Mucosa of descending colon (tissue), 3 donors: ENCODE data around the gene GART. TPM values are rescaled to one million over a fixed set of nuclear protein-coding genes. Genes with fewer than 3 reads are reported as not detected.
A peak's percentile ranks its signal among the peaks of the same experiment; 100 is the strongest.

Source experiments
- ATAC-seq: fragments of 200-7000 bp; cut with Tn5 transposase; one replicate; pipeline ENCODE4 v1.9.1; 2020; ENCODE audit warnings: mild to moderate bottlenecking, moderate library complexity
- DNase-seq, 3 donors: peaks; one replicate each; pipeline ENCODE4 v3.0.0-alpha.2; 2020
- H3K36me3 ChIP-seq: fragments of 200-600 bp; one replicate; pipeline ENCODE4 v1.8.0; 2021; ENCODE audit warnings: low read depth, mild to moderate bottlenecking
- H3K4me1 ChIP-seq: fragments of 200-600 bp; one replicate; pipeline ENCODE4 v1.8.0; 2021; ENCODE audit warnings: low read depth, mild to moderate bottlenecking
- H3K4me3 ChIP-seq: fragments of 200-600 bp; one replicate; pipeline ENCODE4 v1.8.0; 2021; ENCODE audit warnings: mild to moderate bottlenecking
- H3K9me3 ChIP-seq: fragments of 200-600 bp; one replicate; pipeline ENCODE4 v1.8.0; 2021; ENCODE audit warnings: mild to moderate bottlenecking
- CTCF ChIP-seq: fragments of 200-600 bp; IDR thresholded peaks from one replicate; pipeline ENCODE4 v1.8.0; 2022; ENCODE audit warnings: antibody characterized with exemption, mild to moderate bottlenecking
- intact Hi-C, 2 donors: fragments of 100-400 bp; cut with DNase I in 1 of 2; cut with micrococcal nuclease in 1 of 2; formaldehyde crosslinking; loops; one replicate each; pipeline versions ENCODE4 v1.11.0 to v1.11.1; 2022; cut with DNase I, micrococcal nuclease
- total RNA-seq, 3 donors: library from RNA; stranded (reverse); fragmentation: NEBNext Ultra II Directional in 2 of 3; extraction: Animal tissue kit (Norgen Biotek cat#: 25700) in 2 of 3; gene quantifications; one replicate each; pipeline versions ENCODE4 v1.2.1 to v1.2.4, GENCODE V29; 2021 to 2023
- donor health status: DM: no; HTN: no; CAD: no; lungs with moderate emphysema.
- donor health status: DM: no; HTN: no; CAD: no.
- donor health status: DM: no; HTN: yes; CAD: no.

Gene GART
- total RNA-seq, 3 donors from 2014 or later, result 45.5 to 57.2 (median 55.6) TPM

GRCh38 chr21:33558777-33559421 is 17.0 kb upstream of the GART start:
- peaks cover 4% of the 10 kb centered on the region for H3K36me3 ChIP-seq
- H3K4me1 ChIP-seq, result peaks cover 4% of the 10 kb centered on the region
- H3K4me3 ChIP-seq, result no peak overlapping the region
- no peak for TF ChIP-seq CTCF
- no peaks in the 10 kb centered on the region for H3K9me3 ChIP-seq
- intact Hi-C loops, result no loop called here
- ATAC-seq (no peak), DNase-seq (no peak)

GRCh38 chr21:33557447-33557846 is 15.5 kb upstream of the GART start:
- DNase-seq, result no peak
- H3K9me3 ChIP-seq, result no peaks in the 10 kb centered on the region
- intact Hi-C loops, result no loop called here
- peaks cover 4% of the 10 kb centered on the region for H3K4me1 ChIP-seq
- TF ChIP-seq CTCF, result no peak
- no peak for ATAC-seq
- no peak overlapping the region for H3K4me3 ChIP-seq
- H3K36me3 ChIP-seq, result peaks cover 10% of the 10 kb centered on the region

GRCh38 chr21:33554982-33555344 is 13.0 kb upstream of the GART start:
- no peak for ATAC-seq
- no peak for TF ChIP-seq CTCF
- Histone ChIP-seq H3K4me1 (peaks cover 4% of the 10 kb centered on the region), H3K9me3 (no peaks in the 10 kb centered on the region), H3K36me3 (peaks cover 28% of the 10 kb centered on the region), H3K4me3 (no peak overlapping the region)
- intact Hi-C loops, result no loop called here
- DNase-seq, result no peak

GRCh38 chr21:33554236-33554981 is 12.5 kb upstream of the GART start:
- no peak for TF ChIP-seq CTCF
- H3K4me1 ChIP-seq, result peaks cover 4% of the 10 kb centered on the region
- DNase-seq, result no peak
- ATAC-seq, result no peak
- peaks cover 29% of the 10 kb centered on the region for H3K36me3 ChIP-seq
- H3K4me3 ChIP-seq, result no peak overlapping the region
- no peaks in the 10 kb centered on the region for H3K9me3 ChIP-seq
- intact Hi-C loops, result no loop called here

GRCh38 chr21:33552999-33553598 is 11.2 kb upstream of the GART start:
- Histone ChIP-seq H3K4me3 (no peak overlapping the region), H3K4me1 (peaks cover 4% of the 10 kb centered on the region), H3K36me3 (peaks cover 29% of the 10 kb centered on the region), H3K9me3 (no peaks in the 10 kb centered on the region)
- intact Hi-C loops, result no loop called here
- DNase-seq, result no peak
- TF ChIP-seq CTCF, result no peak
- peak; percentile 14 for ATAC-seq
